HL-60 (cell line): ENCODE measurements around the gene GPR137B.

ENCODE experiments used
- POLR2AphosphoS5 ChIP-seq: IDR thresholded peaks from 2 replicates; pipeline ENCODE4 v1.6.1; 2012; ENCODE audit warnings: low read depth
- TF ChIP-seq, protein P1 (sequence below): IDR thresholded peaks from one replicate; pipeline ENCODE4 v1.5.1; 2011; ENCODE audit warnings: low read length, control low read depth, inconsistent platforms; ENCODE audit not compliant: insufficient read depth
- TF ChIP-seq, protein P2 (sequence below): IDR thresholded peaks from 2 replicates; pipeline ENCODE4 v1.6.1; 2012; ENCODE audit warnings: low read depth; ENCODE audit not compliant: insufficient replicate concordance

DNA sequence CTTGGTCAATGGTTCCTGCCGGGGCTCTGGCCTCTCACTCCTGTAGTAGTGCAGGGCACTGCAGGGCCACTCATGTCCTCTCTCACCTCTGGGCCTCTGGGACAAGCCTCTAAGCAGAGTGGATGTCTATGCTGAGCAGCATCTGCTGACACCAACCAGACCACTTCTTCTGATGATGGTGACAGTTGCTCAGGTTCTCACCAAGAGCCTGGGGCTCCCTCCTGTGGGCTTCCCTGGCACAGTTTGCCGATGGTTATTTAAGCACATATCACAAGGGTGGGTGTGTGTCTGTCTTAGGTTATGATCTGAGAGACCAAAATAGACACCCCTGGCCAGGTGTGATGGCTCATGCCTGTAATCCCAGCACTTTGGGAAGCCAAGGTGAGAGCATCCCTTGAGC, 17.4 kb upstream of the GPR137B start:
- TF ChIP-seq, protein P1, sequence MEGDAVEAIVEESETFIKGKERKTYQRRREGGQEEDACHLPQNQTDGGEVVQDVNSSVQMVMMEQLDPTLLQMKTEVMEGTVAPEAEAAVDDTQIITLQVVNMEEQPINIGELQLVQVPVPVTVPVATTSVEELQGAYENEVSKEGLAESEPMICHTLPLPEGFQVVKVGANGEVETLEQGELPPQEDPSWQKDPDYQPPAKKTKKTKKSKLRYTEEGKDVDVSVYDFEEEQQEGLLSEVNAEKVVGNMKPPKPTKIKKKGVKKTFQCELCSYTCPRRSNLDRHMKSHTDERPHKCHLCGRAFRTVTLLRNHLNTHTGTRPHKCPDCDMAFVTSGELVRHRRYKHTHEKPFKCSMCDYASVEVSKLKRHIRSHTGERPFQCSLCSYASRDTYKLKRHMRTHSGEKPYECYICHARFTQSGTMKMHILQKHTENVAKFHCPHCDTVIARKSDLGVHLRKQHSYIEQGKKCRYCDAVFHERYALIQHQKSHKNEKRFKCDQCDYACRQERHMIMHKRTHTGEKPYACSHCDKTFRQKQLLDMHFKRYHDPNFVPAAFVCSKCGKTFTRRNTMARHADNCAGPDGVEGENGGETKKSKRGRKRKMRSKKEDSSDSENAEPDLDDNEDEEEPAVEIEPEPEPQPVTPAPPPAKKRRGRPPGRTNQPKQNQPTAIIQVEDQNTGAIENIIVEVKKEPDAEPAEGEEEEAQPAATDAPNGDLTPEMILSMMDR: no peak
- no peak for TF ChIP-seq POLR2AphosphoS5
- TF ChIP-seq, protein P2, sequence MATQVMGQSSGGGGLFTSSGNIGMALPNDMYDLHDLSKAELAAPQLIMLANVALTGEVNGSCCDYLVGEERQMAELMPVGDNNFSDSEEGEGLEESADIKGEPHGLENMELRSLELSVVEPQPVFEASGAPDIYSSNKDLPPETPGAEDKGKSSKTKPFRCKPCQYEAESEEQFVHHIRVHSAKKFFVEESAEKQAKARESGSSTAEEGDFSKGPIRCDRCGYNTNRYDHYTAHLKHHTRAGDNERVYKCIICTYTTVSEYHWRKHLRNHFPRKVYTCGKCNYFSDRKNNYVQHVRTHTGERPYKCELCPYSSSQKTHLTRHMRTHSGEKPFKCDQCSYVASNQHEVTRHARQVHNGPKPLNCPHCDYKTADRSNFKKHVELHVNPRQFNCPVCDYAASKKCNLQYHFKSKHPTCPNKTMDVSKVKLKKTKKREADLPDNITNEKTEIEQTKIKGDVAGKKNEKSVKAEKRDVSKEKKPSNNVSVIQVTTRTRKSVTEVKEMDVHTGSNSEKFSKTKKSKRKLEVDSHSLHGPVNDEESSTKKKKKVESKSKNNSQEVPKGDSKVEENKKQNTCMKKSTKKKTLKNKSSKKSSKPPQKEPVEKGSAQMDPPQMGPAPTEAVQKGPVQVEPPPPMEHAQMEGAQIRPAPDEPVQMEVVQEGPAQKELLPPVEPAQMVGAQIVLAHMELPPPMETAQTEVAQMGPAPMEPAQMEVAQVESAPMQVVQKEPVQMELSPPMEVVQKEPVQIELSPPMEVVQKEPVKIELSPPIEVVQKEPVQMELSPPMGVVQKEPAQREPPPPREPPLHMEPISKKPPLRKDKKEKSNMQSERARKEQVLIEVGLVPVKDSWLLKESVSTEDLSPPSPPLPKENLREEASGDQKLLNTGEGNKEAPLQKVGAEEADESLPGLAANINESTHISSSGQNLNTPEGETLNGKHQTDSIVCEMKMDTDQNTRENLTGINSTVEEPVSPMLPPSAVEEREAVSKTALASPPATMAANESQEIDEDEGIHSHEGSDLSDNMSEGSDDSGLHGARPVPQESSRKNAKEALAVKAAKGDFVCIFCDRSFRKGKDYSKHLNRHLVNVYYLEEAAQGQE: no peak
